SK-N-SH (cell line): ENCODE data around the gene RASSF8.
A peak's percentile ranks its signal among the peaks of the same experiment; 100 is the strongest.

Experiments
- EZH2phosphoT487 ChIP-seq: fragments of 200-600 bp; sonication (generic); IDR thresholded peaks from 2 replicates; pipeline ENCODE4 v1.6.1; 2017; ENCODE audit warnings: low read depth, mixed run types, mild to moderate bottlenecking, antibody characterized with exemption, moderate library complexity, borderline replicate concordance
- FOXM1 ChIP-seq: IDR thresholded peaks from 2 replicates; pipeline ENCODE4 v1.4.0; 2012; ENCODE audit warnings: low read depth, mild to moderate bottlenecking
- GABPA ChIP-seq: IDR thresholded peaks from 2 replicates; pipeline ENCODE4 v1.4.0; 2012; ENCODE audit warnings: low read depth, mild to moderate bottlenecking
- POLR2AphosphoS5 ChIP-seq: IDR thresholded peaks from 2 replicates; pipeline ENCODE4 v1.6.1; 2012; ENCODE audit warnings: low read depth, low read length
- TF ChIP-seq, protein P1 (sequence below): IDR thresholded peaks from 2 replicates; pipeline ENCODE4 v1.4.0; 2012; ENCODE audit warnings: low read depth
- TF ChIP-seq, protein P2 (sequence below): fragments of 200-600 bp; sonication (generic); IDR thresholded peaks from 2 replicates; pipeline ENCODE4 v1.6.1; 2017; ENCODE audit warnings: antibody characterized with exemption, mild to moderate bottlenecking, moderate library complexity
- TF ChIP-seq, protein P3 (sequence below): IDR thresholded peaks from 2 replicates; pipeline ENCODE4; 2012
- TF ChIP-seq, protein P4 (sequence below): IDR thresholded peaks from 2 replicates; pipeline ENCODE4 v1.4.0; 2012; ENCODE audit warnings: low read depth, borderline replicate concordance
- TF ChIP-seq, protein P5 (sequence below): fragments of 150-350 bp; IDR thresholded peaks from 2 replicates; pipeline ENCODE4 v1.6.1; 2017; ENCODE audit warnings: antibody characterized with exemption, low read length, low read depth, borderline replicate concordance

DNA sequence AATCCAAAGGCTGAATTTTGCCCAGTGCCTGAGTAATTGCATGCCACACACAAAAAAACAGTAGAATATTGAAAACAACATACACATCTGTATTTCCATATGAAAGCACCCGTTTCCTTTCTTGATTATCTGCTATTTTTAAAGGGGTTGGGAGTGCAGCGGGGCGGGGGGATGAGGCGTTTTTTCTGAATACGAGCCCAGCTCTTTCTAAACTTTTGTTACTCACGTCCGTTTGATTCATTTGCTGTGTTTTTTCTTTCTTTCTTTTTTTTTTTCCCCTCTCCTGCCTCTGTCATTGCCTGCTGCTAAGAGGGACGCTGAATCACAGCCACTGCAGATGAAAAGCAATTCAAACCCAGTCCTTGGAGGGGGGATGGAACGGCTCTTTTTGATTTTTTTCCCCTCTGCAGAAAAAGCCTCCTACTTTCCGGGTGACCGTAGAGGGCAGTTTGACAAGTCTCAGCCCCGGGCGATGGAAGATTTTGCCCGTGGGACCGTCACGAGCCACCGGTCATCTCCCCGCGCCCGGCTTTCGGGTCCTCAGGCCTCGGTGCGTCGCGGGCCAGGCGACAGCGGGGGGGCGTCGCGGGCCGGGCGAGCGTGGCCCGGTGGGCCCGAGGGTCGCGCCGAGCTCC lies 572 bp upstream of the RASSF8 start:
- TF ChIP-seq, protein P1, sequence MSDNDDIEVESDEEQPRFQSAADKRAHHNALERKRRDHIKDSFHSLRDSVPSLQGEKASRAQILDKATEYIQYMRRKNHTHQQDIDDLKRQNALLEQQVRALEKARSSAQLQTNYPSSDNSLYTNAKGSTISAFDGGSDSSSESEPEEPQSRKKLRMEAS = peak; percentile 21; the same call in 1 of the 2 replicates
- TF ChIP-seq EZH2phosphoT487 = no peak
- TF ChIP-seq POLR2AphosphoS5 = no peak; the same call in 1 of the 2 replicates
- TF ChIP-seq, protein P2, sequence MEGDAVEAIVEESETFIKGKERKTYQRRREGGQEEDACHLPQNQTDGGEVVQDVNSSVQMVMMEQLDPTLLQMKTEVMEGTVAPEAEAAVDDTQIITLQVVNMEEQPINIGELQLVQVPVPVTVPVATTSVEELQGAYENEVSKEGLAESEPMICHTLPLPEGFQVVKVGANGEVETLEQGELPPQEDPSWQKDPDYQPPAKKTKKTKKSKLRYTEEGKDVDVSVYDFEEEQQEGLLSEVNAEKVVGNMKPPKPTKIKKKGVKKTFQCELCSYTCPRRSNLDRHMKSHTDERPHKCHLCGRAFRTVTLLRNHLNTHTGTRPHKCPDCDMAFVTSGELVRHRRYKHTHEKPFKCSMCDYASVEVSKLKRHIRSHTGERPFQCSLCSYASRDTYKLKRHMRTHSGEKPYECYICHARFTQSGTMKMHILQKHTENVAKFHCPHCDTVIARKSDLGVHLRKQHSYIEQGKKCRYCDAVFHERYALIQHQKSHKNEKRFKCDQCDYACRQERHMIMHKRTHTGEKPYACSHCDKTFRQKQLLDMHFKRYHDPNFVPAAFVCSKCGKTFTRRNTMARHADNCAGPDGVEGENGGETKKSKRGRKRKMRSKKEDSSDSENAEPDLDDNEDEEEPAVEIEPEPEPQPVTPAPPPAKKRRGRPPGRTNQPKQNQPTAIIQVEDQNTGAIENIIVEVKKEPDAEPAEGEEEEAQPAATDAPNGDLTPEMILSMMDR = 0 out of 2 replicates have a peak, but pooled peaks have one; percentile 8
- TF ChIP-seq, protein P3, sequence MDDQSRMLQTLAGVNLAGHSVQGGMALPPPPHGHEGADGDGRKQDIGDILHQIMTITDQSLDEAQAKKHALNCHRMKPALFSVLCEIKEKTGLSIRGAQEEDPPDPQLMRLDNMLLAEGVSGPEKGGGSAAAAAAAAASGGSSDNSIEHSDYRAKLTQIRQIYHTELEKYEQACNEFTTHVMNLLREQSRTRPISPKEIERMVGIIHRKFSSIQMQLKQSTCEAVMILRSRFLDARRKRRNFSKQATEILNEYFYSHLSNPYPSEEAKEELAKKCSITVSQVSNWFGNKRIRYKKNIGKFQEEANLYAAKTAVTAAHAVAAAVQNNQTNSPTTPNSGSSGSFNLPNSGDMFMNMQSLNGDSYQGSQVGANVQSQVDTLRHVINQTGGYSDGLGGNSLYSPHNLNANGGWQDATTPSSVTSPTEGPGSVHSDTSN = peak; percentile 37
- TF ChIP-seq, protein P4, sequence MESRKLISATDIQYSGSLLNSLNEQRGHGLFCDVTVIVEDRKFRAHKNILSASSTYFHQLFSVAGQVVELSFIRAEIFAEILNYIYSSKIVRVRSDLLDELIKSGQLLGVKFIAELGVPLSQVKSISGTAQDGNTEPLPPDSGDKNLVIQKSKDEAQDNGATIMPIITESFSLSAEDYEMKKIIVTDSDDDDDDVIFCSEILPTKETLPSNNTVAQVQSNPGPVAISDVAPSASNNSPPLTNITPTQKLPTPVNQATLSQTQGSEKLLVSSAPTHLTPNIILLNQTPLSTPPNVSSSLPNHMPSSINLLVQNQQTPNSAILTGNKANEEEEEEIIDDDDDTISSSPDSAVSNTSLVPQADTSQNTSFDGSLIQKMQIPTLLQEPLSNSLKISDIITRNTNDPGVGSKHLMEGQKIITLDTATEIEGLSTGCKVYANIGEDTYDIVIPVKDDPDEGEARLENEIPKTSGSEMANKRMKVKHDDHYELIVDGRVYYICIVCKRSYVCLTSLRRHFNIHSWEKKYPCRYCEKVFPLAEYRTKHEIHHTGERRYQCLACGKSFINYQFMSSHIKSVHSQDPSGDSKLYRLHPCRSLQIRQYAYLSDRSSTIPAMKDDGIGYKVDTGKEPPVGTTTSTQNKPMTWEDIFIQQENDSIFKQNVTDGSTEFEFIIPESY = no peak; the same call in 1 of the 2 replicates
- no peak for TF ChIP-seq GABPA
- TF ChIP-seq, protein P5, sequence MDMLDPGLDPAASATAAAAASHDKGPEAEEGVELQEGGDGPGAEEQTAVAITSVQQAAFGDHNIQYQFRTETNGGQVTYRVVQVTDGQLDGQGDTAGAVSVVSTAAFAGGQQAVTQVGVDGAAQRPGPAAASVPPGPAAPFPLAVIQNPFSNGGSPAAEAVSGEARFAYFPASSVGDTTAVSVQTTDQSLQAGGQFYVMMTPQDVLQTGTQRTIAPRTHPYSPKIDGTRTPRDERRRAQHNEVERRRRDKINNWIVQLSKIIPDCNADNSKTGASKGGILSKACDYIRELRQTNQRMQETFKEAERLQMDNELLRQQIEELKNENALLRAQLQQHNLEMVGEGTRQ = no peak
- no peak for TF ChIP-seq FOXM1
